HepG2 (cell line): ENCODE data around the gene DHH. TPM values are rescaled to one million over a fixed set of nuclear protein-coding genes. Genes with fewer than 3 reads are reported as not detected.
A peak's percentile ranks its signal among the peaks of the same experiment; 100 is the strongest.

Experiments
- ARID2 ChIP-seq: sonication (generic); formaldehyde crosslinking; IDR thresholded peaks from 2 replicates; pipeline ENCODE4 v1.8.1; 2022; ENCODE audit warnings: mild to moderate bottlenecking, missing genetic modification reagents, borderline replicate concordance
- CEBPB ChIP-seq: IDR thresholded peaks from 2 replicates; pipeline ENCODE4 v1.6.1; 2011; ENCODE audit warnings: low read depth, low read length, improper control_type of control experiment, borderline replicate concordance
- GATAD1 ChIP-seq: IDR thresholded peaks from 2 replicates; pipeline ENCODE4 v1.6.1; 2016; ENCODE audit warnings: missing genetic modification reagents, missing compliant biosample characterization
- GLI4 ChIP-seq: sonication (generic); formaldehyde crosslinking; IDR thresholded peaks from 2 replicates; pipeline ENCODE4 v1.5.1; 2020; ENCODE audit warnings: missing genetic modification reagents, mild to moderate bottlenecking, moderate library complexity, borderline replicate concordance
- KDM4B ChIP-seq: sonication (generic); formaldehyde crosslinking; IDR thresholded peaks from 2 replicates; pipeline ENCODE4 v1.4.0; 2020; ENCODE audit warnings: missing genetic modification reagents
- MXD4 ChIP-seq: IDR thresholded peaks from 2 replicates; pipeline ENCODE4 v1.6.1; 2016; ENCODE audit warnings: mild to moderate bottlenecking, missing biosample characterization, missing genetic modification reagents
- NCOR1 ChIP-seq: fragments of 200-600 bp; sonication (generic); IDR thresholded peaks from 2 replicates; pipeline ENCODE4 v1.7.0; 2017; ENCODE audit warnings: antibody characterized with exemption, low read length, borderline replicate concordance
- RBM22 ChIP-seq: fragments of 200-400 bp; formaldehyde crosslinking; optimal IDR thresholded peaks from 2 replicates; pipeline ENCODE3; 2017; ENCODE audit warnings: mild to moderate bottlenecking, low read length, moderate library complexity
- RFXAP ChIP-seq: sonication (generic); formaldehyde crosslinking; IDR thresholded peaks from 2 replicates; pipeline ENCODE4 v1.4.0; 2020; ENCODE audit warnings: missing genetic modification reagents, borderline replicate concordance
- SP4 ChIP-seq: sonication (generic); formaldehyde crosslinking; IDR thresholded peaks from 2 replicates; pipeline ENCODE4 v1.8.1; 2023; ENCODE audit warnings: mild to moderate bottlenecking, missing genetic modification reagents
- TBX3 ChIP-seq: fragments of 450-650 bp; IDR thresholded peaks from 2 replicates; pipeline ENCODE4 v1.6.1; 2017; ENCODE audit warnings: antibody characterized with exemption, mild to moderate bottlenecking, inconsistent platforms, borderline replicate concordance
- ZFP62 ChIP-seq: sonication (generic); formaldehyde crosslinking; IDR thresholded peaks from 2 replicates; pipeline ENCODE4 v1.4.0; 2020; ENCODE audit warnings: missing genetic modification reagents
- ZNF441 ChIP-seq: sonication (generic); formaldehyde crosslinking; IDR thresholded peaks from 2 replicates; pipeline ENCODE4 v1.7.0; 2021; ENCODE audit warnings: missing genetic modification reagents, borderline replicate concordance
- ZNF547 ChIP-seq: sonication (generic); formaldehyde crosslinking; IDR thresholded peaks from 2 replicates; pipeline ENCODE4 v1.5.1; 2020; ENCODE audit warnings: mild to moderate bottlenecking, missing genetic modification reagents
- ZNF746 ChIP-seq: sonication (generic); formaldehyde crosslinking; IDR thresholded peaks from 2 replicates; pipeline ENCODE4 v1.8.0; 2022; ENCODE audit warnings: mild to moderate bottlenecking, missing genetic modification reagents
- ZNF883 ChIP-seq: sonication (generic); formaldehyde crosslinking; IDR thresholded peaks from 2 replicates; pipeline ENCODE4 v1.5.1; 2020; ENCODE audit warnings: mild to moderate bottlenecking, missing genetic modification reagents; ENCODE audit errors: not compliant biosample characterization
- polyA plus RNA-seq, 8 experiments: library from polyadenylated mRNA; depleted of rRNA in 3 of 8; stranded (reverse) in 7 of 8; unstranded in 1 of 8; fragments of >200 nt; fragmentation: Illumina TruSeq in 4 of 8; extraction: Trizol in 4 of 8; gene quantifications; 2 replicates each; pipeline versions ENCODE4 v1.2.1 to v1.2.3, GENCODE V29; 2011 to 2016; ENCODE audit warnings: low read depth in 4 of 8, missing spikeins in 1 of 8, mixed read lengths in 1 of 8; ENCODE audit not compliant: insufficient read depth in 1 of 8
- total RNA-seq, 5 experiments: library from RNA; depleted of rRNA; stranded (reverse); fragments of >200 nt; fragmentation: Illumina TruSeq; extraction: Trizol; gene quantifications; 2 replicates each; pipeline ENCODE4 v1.2.3, GENCODE V29; 2016; ENCODE audit warnings: low read depth in 1 of 5
- TF ChIP-seq, protein P1 (sequence below): fragments of 450-650 bp; IDR thresholded peaks from 2 replicates; pipeline ENCODE4 v1.6.1; 2017
- TF ChIP-seq, protein P2 (sequence below): IDR thresholded peaks from 2 replicates; pipeline ENCODE4 v1.6.1; 2016; ENCODE audit warnings: mild to moderate bottlenecking
- TF ChIP-seq, protein P3 (sequence below): sonication (generic); formaldehyde crosslinking; IDR thresholded peaks from 2 replicates; pipeline ENCODE4 v1.8.0; 2022; ENCODE audit warnings: mild to moderate bottlenecking, missing genetic modification reagents
- TF ChIP-seq, protein P4 (sequence below): sonication (generic); formaldehyde crosslinking; IDR thresholded peaks from 2 replicates; pipeline ENCODE4 v1.5.0; 2020; ENCODE audit warnings: missing genetic modification reagents, mild to moderate bottlenecking, borderline replicate concordance
- TF ChIP-seq, protein P5 (sequence below): sonication (generic); formaldehyde crosslinking; IDR thresholded peaks from 2 replicates; pipeline ENCODE4 v1.5.1; 2020; ENCODE audit warnings: mild to moderate bottlenecking, missing genetic modification reagents, moderate library complexity

The DHH gene
- total and polyA plus RNA-seq, 2 of the 13 experiments (the other 11 are each of a cell fraction or from before 2014, with no cell fraction given): not detected

DNA sequence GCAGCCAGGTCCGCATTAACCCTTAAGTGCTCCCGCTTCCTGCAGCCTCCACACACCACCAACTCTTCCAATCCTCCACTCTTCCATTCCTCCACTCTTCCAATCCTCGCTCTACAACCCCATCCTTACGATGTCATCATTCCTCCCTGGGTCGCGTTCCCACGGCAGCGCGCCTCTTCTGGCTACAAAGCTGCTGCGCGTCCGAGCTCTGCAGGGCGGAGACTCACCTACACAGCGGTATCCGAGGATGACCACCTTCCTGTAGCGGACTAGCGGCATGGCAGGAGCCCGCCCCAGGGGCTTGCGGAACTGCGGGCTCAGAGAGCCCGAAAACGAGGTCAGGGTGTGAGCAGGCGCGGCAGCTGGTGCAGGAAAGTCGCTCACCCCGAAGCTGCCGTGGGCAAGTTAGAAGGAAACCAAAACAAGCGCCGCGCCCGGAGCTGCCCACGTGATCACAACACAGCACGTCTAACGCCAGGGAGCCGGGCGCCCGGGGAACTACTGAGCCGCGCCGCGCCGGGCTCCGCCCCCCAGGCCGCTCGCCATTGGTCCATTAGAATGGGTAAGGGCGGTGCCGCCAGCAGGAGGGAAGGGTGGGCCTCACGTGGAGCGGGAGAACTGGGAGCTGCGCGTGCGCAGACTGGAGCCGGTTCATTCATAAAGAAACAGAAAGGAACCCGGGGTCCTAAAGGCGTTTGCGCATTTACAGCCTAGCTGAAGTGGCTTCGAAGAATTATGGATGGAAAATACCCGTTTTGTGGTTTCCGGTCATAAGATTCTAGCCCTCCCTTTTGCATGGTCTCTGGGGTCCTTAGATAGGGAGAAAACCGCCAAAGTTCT lies 24.9 kb downstream of the DHH start, which contains the start of gene RHEBL1 (continued):
- TF ChIP-seq, protein P1, sequence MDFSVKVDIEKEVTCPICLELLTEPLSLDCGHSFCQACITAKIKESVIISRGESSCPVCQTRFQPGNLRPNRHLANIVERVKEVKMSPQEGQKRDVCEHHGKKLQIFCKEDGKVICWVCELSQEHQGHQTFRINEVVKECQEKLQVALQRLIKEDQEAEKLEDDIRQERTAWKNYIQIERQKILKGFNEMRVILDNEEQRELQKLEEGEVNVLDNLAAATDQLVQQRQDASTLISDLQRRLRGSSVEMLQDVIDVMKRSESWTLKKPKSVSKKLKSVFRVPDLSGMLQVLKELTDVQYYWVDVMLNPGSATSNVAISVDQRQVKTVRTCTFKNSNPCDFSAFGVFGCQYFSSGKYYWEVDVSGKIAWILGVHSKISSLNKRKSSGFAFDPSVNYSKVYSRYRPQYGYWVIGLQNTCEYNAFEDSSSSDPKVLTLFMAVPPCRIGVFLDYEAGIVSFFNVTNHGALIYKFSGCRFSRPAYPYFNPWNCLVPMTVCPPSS: no peak
- TF ChIP-seq ZNF441 (CRISPR knock-in tag) (no peak; the same call in 1 of the 2 replicates), RBM22 (no peak), ZNF547 (CRISPR knock-in tag) (0 out of 2 replicates have a peak, but pooled peaks have one; percentile 68), TBX3 (no peak), ZNF746 (CRISPR knock-in tag) (peak; percentile 65; the same call in 1 of the 2 replicates), CEBPB (0 out of 2 replicates have a peak, but pooled peaks have one; percentile 30), ZNF883 (peak; percentile 51), RFXAP (CRISPR knock-in tag) (peak; percentile 82), SP4 (CRISPR knock-in tag) (peak; percentile 52; the same call in 1 of the 2 replicates), GLI4 (CRISPR knock-in tag) (no peak), NCOR1 (0 out of 2 replicates have a peak, but pooled peaks have one; percentile 57), MXD4 (CRISPR knock-in tag) (peak; percentile 84), KDM4B (no peak), GATAD1 (CRISPR knock-in tag) (peak; percentile 77), ZFP62 (no peak), ARID2 (CRISPR knock-in tag) (peak; percentile 47; the same call in 1 of the 2 replicates)
- TF ChIP-seq, protein P2, sequence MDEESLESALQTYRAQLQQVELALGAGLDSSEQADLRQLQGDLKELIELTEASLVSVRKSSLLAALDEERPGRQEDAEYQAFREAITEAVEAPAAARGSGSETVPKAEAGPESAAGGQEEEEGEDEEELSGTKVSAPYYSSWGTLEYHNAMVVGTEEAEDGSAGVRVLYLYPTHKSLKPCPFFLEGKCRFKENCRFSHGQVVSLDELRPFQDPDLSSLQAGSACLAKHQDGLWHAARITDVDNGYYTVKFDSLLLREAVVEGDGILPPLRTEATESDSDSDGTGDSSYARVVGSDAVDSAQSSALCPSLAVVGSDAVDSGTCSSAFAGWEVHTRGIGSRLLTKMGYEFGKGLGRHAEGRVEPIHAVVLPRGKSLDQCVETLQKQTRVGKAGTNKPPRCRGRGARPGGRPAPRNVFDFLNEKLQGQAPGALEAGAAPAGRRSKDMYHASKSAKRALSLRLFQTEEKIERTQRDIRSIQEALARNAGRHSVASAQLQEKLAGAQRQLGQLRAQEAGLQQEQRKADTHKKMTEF (CRISPR knock-in tag): peak; percentile 62
- TF ChIP-seq, protein P3, sequence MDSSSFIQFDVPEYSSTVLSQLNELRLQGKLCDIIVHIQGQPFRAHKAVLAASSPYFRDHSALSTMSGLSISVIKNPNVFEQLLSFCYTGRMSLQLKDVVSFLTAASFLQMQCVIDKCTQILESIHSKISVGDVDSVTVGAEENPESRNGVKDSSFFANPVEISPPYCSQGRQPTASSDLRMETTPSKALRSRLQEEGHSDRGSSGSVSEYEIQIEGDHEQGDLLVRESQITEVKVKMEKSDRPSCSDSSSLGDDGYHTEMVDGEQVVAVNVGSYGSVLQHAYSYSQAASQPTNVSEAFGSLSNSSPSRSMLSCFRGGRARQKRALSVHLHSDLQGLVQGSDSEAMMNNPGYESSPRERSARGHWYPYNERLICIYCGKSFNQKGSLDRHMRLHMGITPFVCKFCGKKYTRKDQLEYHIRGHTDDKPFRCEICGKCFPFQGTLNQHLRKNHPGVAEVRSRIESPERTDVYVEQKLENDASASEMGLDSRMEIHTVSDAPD (CRISPR knock-in tag): no peak
- TF ChIP-seq, protein P4, sequence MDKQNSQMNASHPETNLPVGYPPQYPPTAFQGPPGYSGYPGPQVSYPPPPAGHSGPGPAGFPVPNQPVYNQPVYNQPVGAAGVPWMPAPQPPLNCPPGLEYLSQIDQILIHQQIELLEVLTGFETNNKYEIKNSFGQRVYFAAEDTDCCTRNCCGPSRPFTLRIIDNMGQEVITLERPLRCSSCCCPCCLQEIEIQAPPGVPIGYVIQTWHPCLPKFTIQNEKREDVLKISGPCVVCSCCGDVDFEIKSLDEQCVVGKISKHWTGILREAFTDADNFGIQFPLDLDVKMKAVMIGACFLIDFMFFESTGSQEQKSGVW: no peak
- TF ChIP-seq, protein P5, sequence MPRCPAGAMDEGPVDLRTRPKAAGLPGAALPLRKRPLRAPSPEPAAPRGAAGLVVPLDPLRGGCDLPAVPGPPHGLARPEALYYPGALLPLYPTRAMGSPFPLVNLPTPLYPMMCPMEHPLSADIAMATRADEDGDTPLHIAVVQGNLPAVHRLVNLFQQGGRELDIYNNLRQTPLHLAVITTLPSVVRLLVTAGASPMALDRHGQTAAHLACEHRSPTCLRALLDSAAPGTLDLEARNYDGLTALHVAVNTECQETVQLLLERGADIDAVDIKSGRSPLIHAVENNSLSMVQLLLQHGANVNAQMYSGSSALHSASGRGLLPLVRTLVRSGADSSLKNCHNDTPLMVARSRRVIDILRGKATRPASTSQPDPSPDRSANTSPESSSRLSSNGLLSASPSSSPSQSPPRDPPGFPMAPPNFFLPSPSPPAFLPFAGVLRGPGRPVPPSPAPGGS (CRISPR knock-in tag): peak; percentile 80; the same call in 1 of the 2 replicates
